HCT116 (cell line): ENCODE data around the gene UNC45A.

Source experiments
- CEBPB ChIP-seq: IDR thresholded peaks from 2 replicates; pipeline ENCODE4 v1.6.1; 2012; ENCODE audit warnings: low read depth
- CTCF ChIP-seq, 3 experiments: fragments of 200-600 bp in 1 of 3; sonication (generic) in 1 of 3; IDR thresholded peaks in 2 of 3; conservative IDR thresholded peaks in 1 of 3; 2 replicates each; pipeline ENCODE4 v1.5.1; 2012 to 2017; ENCODE audit warnings: low read depth in 2 of 3, low read length in 2 of 3, antibody characterized with exemption in 1 of 3, borderline replicate concordance in 1 of 3, control low read depth in 1 of 3, mild to moderate bottlenecking in 1 of 3, mixed read lengths in 1 of 3, mixed run types in 1 of 3, moderate library complexity in 1 of 3; ENCODE audit not compliant: insufficient read depth in 1 of 3
- EZH2 ChIP-seq: fragments of 200-600 bp; sonication (generic); IDR thresholded peaks from 2 replicates; pipeline ENCODE4 v1.6.1; 2017; ENCODE audit warnings: antibody characterized with exemption, mixed run types
- EZH2phosphoT487 ChIP-seq: fragments of 200-600 bp; IDR thresholded peaks from 2 replicates; pipeline ENCODE4 v1.6.1; 2018; ENCODE audit warnings: antibody characterized with exemption, borderline replicate concordance
- JUND ChIP-seq: IDR thresholded peaks from 2 replicates; pipeline ENCODE4 v1.6.1; 2012
- POLR2A ChIP-seq: IDR thresholded peaks from 2 replicates; pipeline ENCODE4 v1.7.0; 2011; ENCODE audit warnings: borderline replicate concordance; ENCODE audit not compliant: insufficient read depth, insufficient read length; ENCODE audit errors: extremely low read depth
- POLR2AphosphoS5 ChIP-seq: IDR thresholded peaks from 2 replicates; pipeline ENCODE4 v1.6.1; 2011; ENCODE audit warnings: mild to moderate bottlenecking, low read depth, low read length, moderate library complexity
- SP1 ChIP-seq: IDR thresholded peaks from 2 replicates; pipeline ENCODE4 v1.6.1; 2012; ENCODE audit warnings: low read depth
- TCF7L2 ChIP-seq: IDR thresholded peaks from 2 replicates; pipeline ENCODE4 v1.7.0; 2011; ENCODE audit warnings: borderline replicate concordance, inconsistent platforms; ENCODE audit not compliant: insufficient read depth, insufficient read length; ENCODE audit errors: extremely low read depth
- TF ChIP-seq, protein P1 (sequence below): IDR thresholded peaks from 2 replicates; pipeline ENCODE4 v1.6.1; 2012
- TF ChIP-seq, protein P2 (sequence below): IDR thresholded peaks from 2 replicates; pipeline ENCODE4 v1.6.1; 2011; ENCODE audit warnings: mild to moderate bottlenecking, low read length, moderate library complexity; ENCODE audit not compliant: insufficient replicate concordance; ENCODE audit errors: extremely low read depth

DNA sequence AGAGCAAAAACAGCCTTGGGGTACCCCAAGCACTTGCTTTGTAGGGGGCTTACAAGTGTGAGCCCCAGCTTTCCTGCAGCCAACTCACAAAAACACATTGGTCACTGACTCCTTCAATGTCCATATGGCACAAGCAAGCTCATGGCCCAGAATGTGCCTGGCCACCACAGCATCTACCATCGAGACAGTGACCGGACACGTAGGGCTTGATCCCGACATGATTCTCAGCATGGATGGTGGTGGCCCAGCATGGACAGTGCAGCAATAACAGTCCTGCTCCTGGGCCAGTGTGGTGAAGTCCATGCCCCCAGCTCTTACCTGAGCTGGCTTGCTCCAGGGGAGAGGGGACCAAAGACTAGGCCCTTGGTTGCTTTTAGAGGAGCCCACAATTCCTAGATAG, 6.0 kb downstream of the UNC45A start:
- TF ChIP-seq POLR2AphosphoS5 (no peak), CTCF (IDR thresholded peaks at IDR 0.05 in 2 of 3, conservative IDR thresholded peaks at IDR 0.05 in 1 of 3; ENCODE audit: borderline replicate concordance in 1 of 3, insufficient read depth in 1 of 3, low read depth in 2 of 3, low read length in 2 of 3) (no peak), EZH2phosphoT487 (no peak), POLR2A (no peak), TCF7L2 (no peak), SP1 (no peak), EZH2 (no peak), JUND (no peak), CEBPB (no peak)
- TF ChIP-seq, protein P1, sequence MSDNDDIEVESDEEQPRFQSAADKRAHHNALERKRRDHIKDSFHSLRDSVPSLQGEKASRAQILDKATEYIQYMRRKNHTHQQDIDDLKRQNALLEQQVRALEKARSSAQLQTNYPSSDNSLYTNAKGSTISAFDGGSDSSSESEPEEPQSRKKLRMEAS = no peak
- TF ChIP-seq, protein P2, sequence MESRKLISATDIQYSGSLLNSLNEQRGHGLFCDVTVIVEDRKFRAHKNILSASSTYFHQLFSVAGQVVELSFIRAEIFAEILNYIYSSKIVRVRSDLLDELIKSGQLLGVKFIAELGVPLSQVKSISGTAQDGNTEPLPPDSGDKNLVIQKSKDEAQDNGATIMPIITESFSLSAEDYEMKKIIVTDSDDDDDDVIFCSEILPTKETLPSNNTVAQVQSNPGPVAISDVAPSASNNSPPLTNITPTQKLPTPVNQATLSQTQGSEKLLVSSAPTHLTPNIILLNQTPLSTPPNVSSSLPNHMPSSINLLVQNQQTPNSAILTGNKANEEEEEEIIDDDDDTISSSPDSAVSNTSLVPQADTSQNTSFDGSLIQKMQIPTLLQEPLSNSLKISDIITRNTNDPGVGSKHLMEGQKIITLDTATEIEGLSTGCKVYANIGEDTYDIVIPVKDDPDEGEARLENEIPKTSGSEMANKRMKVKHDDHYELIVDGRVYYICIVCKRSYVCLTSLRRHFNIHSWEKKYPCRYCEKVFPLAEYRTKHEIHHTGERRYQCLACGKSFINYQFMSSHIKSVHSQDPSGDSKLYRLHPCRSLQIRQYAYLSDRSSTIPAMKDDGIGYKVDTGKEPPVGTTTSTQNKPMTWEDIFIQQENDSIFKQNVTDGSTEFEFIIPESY = no peak
